ENCODE results near the gene FANCG. TPM values are rescaled to one million over a fixed set of nuclear protein-coding genes. Genes with fewer than 3 reads are reported as not detected.

Gene FANCG
- total RNA-seq, 4 donors from 2014 or later = 1.8 to 15.7 (median 3.4) TPM

- no peak for TF ChIP-seq POLR2A (IDR thresholded peaks at IDR 0.05)
- no peak for TF ChIP-seq CTCF (IDR thresholded peaks at IDR 0.05 in 4 of 5, conservative IDR thresholded peaks at IDR 0.05 in 1 of 5)
- DNase-seq = no peak
- Histone ChIP-seq H3K36me3 (peaks cover 0 to 69% of the 10 kb centered on the region in 2 donors), H3K4me3 (no peak overlapping the region), H3K27me3 (no peaks in the 10 kb centered on the region), H3K4me1 (no peaks in the 10 kb centered on the region), H3K9me3 (no peaks in the 10 kb centered on the region), H3K27ac (no peak overlapping the region)
- no peak for ATAC-seq
- in situ Hi-C loops (cut with MboI; ENCODE audit: low sequenced_read_pairs in 4 of 4) (loop anchor here in 1 of 4 donors (25.0 kb wide), 1 partner anchor 427 kb away; the partner anchor contains the start of genes CCL27 and IL11RA), intact Hi-C loops (cut with DNase I; ENCODE audit: low total_unique reads) (no loop called here)
These were observed 9.7 kb upstream of the FANCG start for GRCh38 chr9:35089434-35089833.

- ATAC-seq (no peak), DNase-seq (no peak)
- Histone ChIP-seq H3K9me3 (no peaks in the 10 kb centered on the region), H3K27ac (no peak overlapping the region), H3K4me3 (no peak overlapping the region), H3K36me3 (peaks cover 0 to 28% of the 10 kb centered on the region in 2 donors), H3K27me3 (no peaks in the 10 kb centered on the region), H3K4me1 (peaks cover 0 to 6% of the 10 kb centered on the region in 2 donors)
- no peak for TF ChIP-seq POLR2A (IDR thresholded peaks at IDR 0.05)
- no peak for TF ChIP-seq CTCF (IDR thresholded peaks at IDR 0.05 in 4 of 5, conservative IDR thresholded peaks at IDR 0.05 in 1 of 5)
- intact Hi-C loops (cut with DNase I; ENCODE audit: low total_unique reads) (no loop called here), in situ Hi-C loops (cut with MboI; ENCODE audit: low sequenced_read_pairs in 4 of 4) (loop anchor here in 1 of 4 donors (25.0 kb wide), 1 partner anchor 423 kb away; the partner anchor contains the start of genes CCL27 and IL11RA)
These were observed 5.3 kb upstream of the FANCG start for GRCh38 chr9:35085078-35085477.

- in situ Hi-C loops (cut with MboI; ENCODE audit: low sequenced_read_pairs in 4 of 4) (loop anchor here in 1 of 4 donors (25.0 kb wide), 1 partner anchor 417 kb away; the partner anchor contains the start of genes CCL27 and IL11RA), intact Hi-C loops (cut with DNase I; ENCODE audit: low total_unique reads) (no loop called here)
- TF ChIP-seq POLR2A (IDR thresholded peaks at IDR 0.05) (no peak), CTCF (IDR thresholded peaks at IDR 0.05 in 4 of 5, conservative IDR thresholded peaks at IDR 0.05 in 1 of 5) (no peak)
- Histone ChIP-seq H3K4me1 (peaks cover 7 to 15% of the 10 kb centered on the region in 2 donors), H3K36me3 (no peaks in the 10 kb centered on the region), H3K27me3 (no peaks in the 10 kb centered on the region), H3K4me3 (peak overlapping the region; percentile 76 to 95 (median 88)), H3K9me3 (no peaks in the 10 kb centered on the region), H3K27ac (peak overlapping the region; percentile 73 to 84 (median 79))
- ATAC-seq = no peak
- DNase-seq = no peak
These were observed 709 bp downstream of the FANCG start for GRCh38 chr9:35079041-35079425.

- Histone ChIP-seq H3K27me3 (no peaks in the 10 kb centered on the region), H3K4me3 (no peak overlapping the region), H3K27ac (no peak overlapping the region), H3K36me3 (no peaks in the 10 kb centered on the region), H3K4me1 (peaks cover 8 to 15% of the 10 kb centered on the region in 2 donors), H3K9me3 (no peaks in the 10 kb centered on the region)
- TF ChIP-seq POLR2A (IDR thresholded peaks at IDR 0.05) = no peak
- no peak for TF ChIP-seq CTCF (IDR thresholded peaks at IDR 0.05 in 4 of 5, conservative IDR thresholded peaks at IDR 0.05 in 1 of 5)
- DNase-seq (no peak), ATAC-seq (no peak)
- in situ Hi-C loops (cut with MboI; ENCODE audit: low sequenced_read_pairs in 4 of 4) = loop anchor here in 1 of 4 donors (25.0 kb wide), 1 partner anchor 416 kb away; the partner anchor contains the start of genes CCL27 and IL11RA
- intact Hi-C loops (cut with DNase I; ENCODE audit: low total_unique reads) = no loop called here
These were observed 1.7 kb downstream of the FANCG start for GRCh38 chr9:35078066-35078465.
